Ishikawa (cell line): ENCODE results near the gene DSTYK.

Source experiments
- CEBPB ChIP-seq: IDR thresholded peaks from 2 replicates; pipeline ENCODE4 v1.6.1; 2012
- CREB1 ChIP-seq: IDR thresholded peaks from 2 replicates; pipeline ENCODE4 v1.6.1; 2012; ENCODE audit warnings: low read depth
- EGR1 ChIP-seq: IDR thresholded peaks from 2 replicates; pipeline ENCODE4 v1.6.1; 2012
- EP300 ChIP-seq: IDR thresholded peaks from 2 replicates; pipeline ENCODE4 v1.6.1; 2012; ENCODE audit warnings: borderline replicate concordance
- FOXM1 ChIP-seq: IDR thresholded peaks from 2 replicates; pipeline ENCODE4 v1.6.1; 2012; ENCODE audit warnings: low read depth, borderline replicate concordance
- NFIC ChIP-seq: IDR thresholded peaks from 2 replicates; pipeline ENCODE4 v1.6.1; 2012
- RAD21 ChIP-seq: IDR thresholded peaks from 2 replicates; pipeline ENCODE4 v1.6.1; 2012; ENCODE audit warnings: low read depth
- TAF1 ChIP-seq: IDR thresholded peaks from 2 replicates; pipeline ENCODE4 v1.6.1; 2012; ENCODE audit warnings: low read depth, mild to moderate bottlenecking
- TCF12 ChIP-seq: IDR thresholded peaks from 2 replicates; pipeline ENCODE4 v1.6.1; 2012; ENCODE audit warnings: low read depth
- TEAD4 ChIP-seq: IDR thresholded peaks from 2 replicates; pipeline ENCODE4 v1.6.1; 2012
- YY1 ChIP-seq: IDR thresholded peaks from 2 replicates; pipeline ENCODE4 v1.6.1; 2012; ENCODE audit warnings: low read depth
- ZBTB7A ChIP-seq: IDR thresholded peaks from 2 replicates; pipeline ENCODE4 v1.6.1; 2012; ENCODE audit warnings: low read depth
- TF ChIP-seq, protein P1 (sequence below): IDR thresholded peaks from 2 replicates; pipeline ENCODE4 v1.6.1; 2012; ENCODE audit warnings: low read depth, mild to moderate bottlenecking
- TF ChIP-seq, protein P2 (sequence below): IDR thresholded peaks from 2 replicates; pipeline ENCODE4 v1.6.1; 2012
- TF ChIP-seq, protein P3 (sequence below): IDR thresholded peaks from 2 replicates; pipeline ENCODE4 v1.6.1; 2012

DSTYK gene

DNA sequence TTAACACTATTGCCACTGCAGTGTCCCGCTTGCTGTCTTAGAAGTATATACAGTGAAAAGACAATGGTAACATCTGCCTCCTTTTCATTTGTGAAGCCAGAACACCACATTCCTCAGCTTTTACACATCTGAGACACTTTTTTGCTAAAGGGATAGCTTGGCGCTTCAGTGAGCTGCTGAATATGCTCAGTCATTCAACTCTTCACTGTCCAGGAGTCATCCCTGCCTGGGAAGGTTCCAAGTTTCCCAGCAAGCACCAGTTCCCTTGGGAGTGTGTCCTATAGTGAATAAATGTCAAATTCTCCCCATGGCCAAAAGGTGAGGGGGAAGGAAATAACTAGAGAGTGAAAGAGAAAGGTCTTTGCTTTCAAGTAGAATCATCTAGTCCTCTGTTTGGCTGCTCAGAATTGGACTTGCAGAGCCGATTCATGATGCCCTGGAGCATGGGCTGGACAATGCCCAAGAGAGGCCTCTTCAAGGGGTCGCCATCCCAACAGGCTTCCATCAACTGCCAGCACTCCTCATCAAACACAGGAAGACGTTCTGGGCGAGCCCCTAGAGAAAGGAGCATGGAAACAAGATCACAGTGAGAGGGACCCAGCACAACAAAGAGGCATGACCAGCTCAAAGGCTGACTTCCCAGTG lies 64.2 kb downstream of the DSTYK start:
- TF ChIP-seq, protein P1, sequence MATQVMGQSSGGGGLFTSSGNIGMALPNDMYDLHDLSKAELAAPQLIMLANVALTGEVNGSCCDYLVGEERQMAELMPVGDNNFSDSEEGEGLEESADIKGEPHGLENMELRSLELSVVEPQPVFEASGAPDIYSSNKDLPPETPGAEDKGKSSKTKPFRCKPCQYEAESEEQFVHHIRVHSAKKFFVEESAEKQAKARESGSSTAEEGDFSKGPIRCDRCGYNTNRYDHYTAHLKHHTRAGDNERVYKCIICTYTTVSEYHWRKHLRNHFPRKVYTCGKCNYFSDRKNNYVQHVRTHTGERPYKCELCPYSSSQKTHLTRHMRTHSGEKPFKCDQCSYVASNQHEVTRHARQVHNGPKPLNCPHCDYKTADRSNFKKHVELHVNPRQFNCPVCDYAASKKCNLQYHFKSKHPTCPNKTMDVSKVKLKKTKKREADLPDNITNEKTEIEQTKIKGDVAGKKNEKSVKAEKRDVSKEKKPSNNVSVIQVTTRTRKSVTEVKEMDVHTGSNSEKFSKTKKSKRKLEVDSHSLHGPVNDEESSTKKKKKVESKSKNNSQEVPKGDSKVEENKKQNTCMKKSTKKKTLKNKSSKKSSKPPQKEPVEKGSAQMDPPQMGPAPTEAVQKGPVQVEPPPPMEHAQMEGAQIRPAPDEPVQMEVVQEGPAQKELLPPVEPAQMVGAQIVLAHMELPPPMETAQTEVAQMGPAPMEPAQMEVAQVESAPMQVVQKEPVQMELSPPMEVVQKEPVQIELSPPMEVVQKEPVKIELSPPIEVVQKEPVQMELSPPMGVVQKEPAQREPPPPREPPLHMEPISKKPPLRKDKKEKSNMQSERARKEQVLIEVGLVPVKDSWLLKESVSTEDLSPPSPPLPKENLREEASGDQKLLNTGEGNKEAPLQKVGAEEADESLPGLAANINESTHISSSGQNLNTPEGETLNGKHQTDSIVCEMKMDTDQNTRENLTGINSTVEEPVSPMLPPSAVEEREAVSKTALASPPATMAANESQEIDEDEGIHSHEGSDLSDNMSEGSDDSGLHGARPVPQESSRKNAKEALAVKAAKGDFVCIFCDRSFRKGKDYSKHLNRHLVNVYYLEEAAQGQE: no peak
- TF ChIP-seq EP300 (no peak), ZBTB7A (no peak), EGR1 (no peak)

DNA sequence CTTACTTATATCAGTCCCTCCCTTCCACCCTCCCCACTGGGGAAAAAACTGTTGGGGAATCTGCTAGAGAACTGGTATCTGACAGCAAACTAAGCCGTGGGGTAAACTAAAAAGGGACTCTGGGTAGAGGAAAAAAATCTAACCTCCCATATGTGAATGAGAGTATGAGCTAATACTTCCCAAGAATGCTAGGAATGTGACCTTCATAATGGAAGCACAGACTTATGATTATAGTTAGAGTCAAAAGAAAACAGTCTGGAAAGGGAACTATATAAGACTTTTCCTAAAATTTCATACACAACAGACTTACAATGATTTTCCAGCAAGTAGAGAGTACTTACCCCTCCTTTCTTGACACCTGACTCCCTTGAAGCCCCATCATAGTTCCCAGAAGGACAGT lies 66.8 kb downstream of the DSTYK start:
- TF ChIP-seq YY1 (no peak), TAF1 (no peak), TEAD4 (peak; percentile 96), CEBPB (0 out of 2 replicates have a peak, but pooled peaks have one; percentile 7)
- TF ChIP-seq, protein P2, sequence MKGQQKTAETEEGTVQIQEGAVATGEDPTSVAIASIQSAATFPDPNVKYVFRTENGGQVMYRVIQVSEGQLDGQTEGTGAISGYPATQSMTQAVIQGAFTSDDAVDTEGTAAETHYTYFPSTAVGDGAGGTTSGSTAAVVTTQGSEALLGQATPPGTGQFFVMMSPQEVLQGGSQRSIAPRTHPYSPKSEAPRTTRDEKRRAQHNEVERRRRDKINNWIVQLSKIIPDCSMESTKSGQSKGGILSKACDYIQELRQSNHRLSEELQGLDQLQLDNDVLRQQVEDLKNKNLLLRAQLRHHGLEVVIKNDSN: no peak

DNA sequence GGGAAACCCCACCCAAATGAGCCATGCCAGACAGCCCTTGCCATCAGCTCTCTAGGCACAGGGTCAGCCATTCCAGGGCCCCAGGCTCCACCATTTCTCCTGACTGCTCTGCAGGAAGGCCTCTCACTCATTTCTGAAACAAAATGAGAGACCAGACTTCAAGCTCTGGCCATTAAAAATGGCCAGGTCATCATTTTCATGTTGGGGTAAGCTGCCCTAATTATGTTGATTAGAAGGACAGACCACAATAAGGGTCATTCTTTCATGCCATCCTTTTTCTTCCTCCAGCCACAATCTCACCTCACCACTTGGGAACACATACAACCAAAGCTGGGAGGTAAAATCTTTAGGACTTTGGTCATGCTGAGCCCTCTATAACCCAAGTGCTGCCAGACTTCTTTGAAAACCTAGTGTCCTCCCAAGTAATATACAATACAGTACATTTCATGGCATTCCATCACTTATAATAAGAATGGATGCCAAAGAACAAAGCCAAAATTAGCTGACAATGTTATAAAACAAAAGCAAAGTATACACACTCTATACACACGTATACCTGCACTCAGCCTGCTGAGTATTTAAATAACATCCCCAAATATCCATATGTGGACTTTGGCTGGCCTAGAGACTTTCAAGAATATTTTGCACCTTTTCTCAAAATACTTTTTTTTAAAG lies 67.3 kb downstream of the DSTYK start:
- TF ChIP-seq EP300: no peak
- no peak for TF ChIP-seq EGR1
- TF ChIP-seq TCF12: no peak
- no peak for TF ChIP-seq NFIC
- no peak for TF ChIP-seq CEBPB
- TF ChIP-seq, protein P3, sequence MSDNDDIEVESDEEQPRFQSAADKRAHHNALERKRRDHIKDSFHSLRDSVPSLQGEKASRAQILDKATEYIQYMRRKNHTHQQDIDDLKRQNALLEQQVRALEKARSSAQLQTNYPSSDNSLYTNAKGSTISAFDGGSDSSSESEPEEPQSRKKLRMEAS: no peak
- no peak for TF ChIP-seq FOXM1
- TF ChIP-seq YY1: no peak
- TF ChIP-seq, protein P1: no peak
- TF ChIP-seq, protein P2: no peak
- no peak for TF ChIP-seq ZBTB7A
- TF ChIP-seq TEAD4: no peak
- TF ChIP-seq CREB1: no peak

DNA sequence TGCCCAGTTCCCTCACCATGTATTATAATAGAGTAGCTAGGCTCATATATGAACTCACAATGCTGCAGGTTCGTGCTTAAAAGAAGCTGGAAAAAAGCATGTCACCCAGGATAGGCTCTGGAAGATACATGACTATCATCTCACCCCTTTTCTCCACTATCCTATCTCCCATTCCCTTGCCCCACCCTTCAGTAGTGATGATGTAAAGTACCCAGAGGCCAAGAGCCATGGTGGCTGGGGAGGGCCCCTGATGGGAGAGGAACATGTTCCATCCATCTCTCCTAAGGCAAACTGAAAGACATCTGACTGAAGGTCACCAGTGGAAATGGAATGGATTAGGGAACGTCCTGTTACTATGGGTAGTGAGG lies 69.4 kb downstream of the DSTYK start:
- TF ChIP-seq FOXM1 (no peak), EP300 (no peak), NFIC (no peak), RAD21 (no peak), YY1 (no peak), CREB1 (no peak), EGR1 (no peak), TAF1 (no peak), ZBTB7A (no peak), CEBPB (no peak), TEAD4 (no peak), TCF12 (no peak)
- TF ChIP-seq, protein P2: no peak
- TF ChIP-seq, protein P3: no peak
- TF ChIP-seq, protein P1: no peak
